ENCODE data around the gene CXCR1. TPM values are rescaled to one million over a fixed set of nuclear protein-coding genes. Genes with fewer than 3 reads are reported as not detected.
"Not testable (repeated sequence)": the region's sequence is repeated elsewhere in the genome, so short reads cannot be mapped to it uniquely, and the experiment has no call there.

Gene CXCR1
- total RNA-seq, 1 experiment from 2014 or later: not detected

DNA sequence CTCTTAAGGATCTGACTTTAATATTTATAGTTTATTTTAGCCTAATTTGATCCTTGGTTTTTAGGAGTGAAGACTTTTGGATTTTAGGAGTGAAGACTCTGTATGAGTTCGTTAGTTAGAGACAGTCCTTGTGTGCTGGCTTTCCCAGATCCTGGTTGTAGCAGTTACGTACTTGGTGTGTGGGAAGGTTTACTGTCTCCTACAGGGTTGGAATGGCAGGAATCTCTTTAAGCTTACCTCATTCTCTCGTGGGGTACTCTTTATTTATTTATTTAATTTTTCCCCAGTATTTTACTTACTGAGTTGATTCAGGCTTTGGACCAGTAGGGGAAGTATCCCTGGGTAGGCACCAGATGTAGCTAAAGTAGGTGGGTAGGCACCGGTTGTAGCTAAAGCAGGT lies 42.8 kb downstream of the CXCR1 start:
- TF ChIP-seq, protein P1, sequence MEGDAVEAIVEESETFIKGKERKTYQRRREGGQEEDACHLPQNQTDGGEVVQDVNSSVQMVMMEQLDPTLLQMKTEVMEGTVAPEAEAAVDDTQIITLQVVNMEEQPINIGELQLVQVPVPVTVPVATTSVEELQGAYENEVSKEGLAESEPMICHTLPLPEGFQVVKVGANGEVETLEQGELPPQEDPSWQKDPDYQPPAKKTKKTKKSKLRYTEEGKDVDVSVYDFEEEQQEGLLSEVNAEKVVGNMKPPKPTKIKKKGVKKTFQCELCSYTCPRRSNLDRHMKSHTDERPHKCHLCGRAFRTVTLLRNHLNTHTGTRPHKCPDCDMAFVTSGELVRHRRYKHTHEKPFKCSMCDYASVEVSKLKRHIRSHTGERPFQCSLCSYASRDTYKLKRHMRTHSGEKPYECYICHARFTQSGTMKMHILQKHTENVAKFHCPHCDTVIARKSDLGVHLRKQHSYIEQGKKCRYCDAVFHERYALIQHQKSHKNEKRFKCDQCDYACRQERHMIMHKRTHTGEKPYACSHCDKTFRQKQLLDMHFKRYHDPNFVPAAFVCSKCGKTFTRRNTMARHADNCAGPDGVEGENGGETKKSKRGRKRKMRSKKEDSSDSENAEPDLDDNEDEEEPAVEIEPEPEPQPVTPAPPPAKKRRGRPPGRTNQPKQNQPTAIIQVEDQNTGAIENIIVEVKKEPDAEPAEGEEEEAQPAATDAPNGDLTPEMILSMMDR (IDR thresholded peaks at IDR 0.05; ENCODE audit: insufficient read depth in 1 of 2, low read depth in 1 of 2, low read length in 1 of 2, severe bottlenecking in 1 of 2, unreplicated experiment in 1 of 2): no peak
- Mint-ChIP-seq H3K27me3 (ENCODE audit: insufficient read depth, unreplicated experiment) (no peaks in the 10 kb centered on the region), H3K9me3 (ENCODE audit: unreplicated experiment) (peaks cover 26% of the 10 kb centered on the region), H3K36me3 (ENCODE audit: insufficient read depth, unreplicated experiment) (no peaks in the 10 kb centered on the region), H3K4me1 (ENCODE audit: low read depth, unreplicated experiment) (no peaks in the 10 kb centered on the region), H3K27ac (ENCODE audit: unreplicated experiment) (no peak overlapping the region), H3K4me3 (ENCODE audit: unreplicated experiment) (no peak overlapping the region)
- ChIA-PET POLR2A (interaction anchor here (0.6 kb wide), 1 partner anchor 1908 kb away, joined by 4 read pairs; no protein-coding TSS in a partner anchor), CTCF (no interaction called here)
- no peaks in the 10 kb centered on the region; the same call in 1 of the 2 replicates for H3K27me3 ChIP-seq (replicated peaks; ENCODE audit: control insufficient read depth, insufficient read depth, low read length)
- H3K4me3 ChIP-seq (ENCODE audit: low read depth, low read length): no peak overlapping the region
- intact Hi-C loops (cut with micrococcal nuclease; ENCODE audit: unreplicated experiment): no loop called here
- no peak for DNase-seq
- H3K4me1 ChIP-seq: no peaks in the 10 kb centered on the region
- peaks cover 15% of the 10 kb centered on the region; the same call in 1 of the 2 replicates for H3K9me3 ChIP-seq
- H3K36me3 ChIP-seq (ENCODE audit: control insufficient read depth, insufficient read depth, low read length): no peaks in the 10 kb centered on the region
- no TSS peak for BruUV-seq (replicated peaks)

DNA sequence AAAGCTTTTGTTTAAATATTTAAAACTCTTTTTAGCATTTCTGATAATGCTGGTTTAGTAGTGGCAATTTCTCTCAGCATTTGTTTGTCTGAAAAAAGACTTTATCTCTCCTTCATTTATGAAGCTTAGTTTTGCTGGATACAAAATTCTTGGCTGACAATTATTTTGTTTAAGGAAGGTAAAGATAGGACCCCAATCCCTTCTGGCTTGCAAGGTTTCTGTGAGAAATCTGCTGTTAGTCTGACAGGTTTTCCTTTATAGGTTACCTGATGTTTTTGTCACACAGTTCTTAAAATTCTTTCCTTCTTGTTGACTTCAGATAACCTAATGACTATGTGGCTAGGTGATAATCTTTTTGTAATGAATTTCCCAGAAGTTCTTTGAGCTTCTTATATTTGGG lies 44.5 kb downstream of the CXCR1 start:
- POLR2A ChIA-PET; CTCF ChIA-PET; BruUV-seq (replicated peaks); H3K27me3 ChIP-seq (replicated peaks; ENCODE audit: control insufficient read depth, insufficient read depth, low read length); H3K36me3 ChIP-seq (ENCODE audit: control insufficient read depth, insufficient read depth, low read length); H3K4me3 Mint-ChIP-seq (ENCODE audit: unreplicated experiment); intact Hi-C loops (cut with micrococcal nuclease; ENCODE audit: unreplicated experiment); H3K4me1 ChIP-seq; H3K36me3 Mint-ChIP-seq (ENCODE audit: insufficient read depth, unreplicated experiment); DNase-seq; H3K27me3 Mint-ChIP-seq (ENCODE audit: insufficient read depth, unreplicated experiment); H3K27ac Mint-ChIP-seq (ENCODE audit: unreplicated experiment); H3K4me1 Mint-ChIP-seq (ENCODE audit: low read depth, unreplicated experiment); H3K4me3 ChIP-seq (ENCODE audit: low read depth, low read length): not testable (repeated sequence)
- peaks cover 31% of the 10 kb centered on the region for H3K9me3 Mint-ChIP-seq (ENCODE audit: unreplicated experiment)
- peaks cover 15% of the 10 kb centered on the region; the same call in 1 of the 2 replicates for H3K9me3 ChIP-seq

DNA sequence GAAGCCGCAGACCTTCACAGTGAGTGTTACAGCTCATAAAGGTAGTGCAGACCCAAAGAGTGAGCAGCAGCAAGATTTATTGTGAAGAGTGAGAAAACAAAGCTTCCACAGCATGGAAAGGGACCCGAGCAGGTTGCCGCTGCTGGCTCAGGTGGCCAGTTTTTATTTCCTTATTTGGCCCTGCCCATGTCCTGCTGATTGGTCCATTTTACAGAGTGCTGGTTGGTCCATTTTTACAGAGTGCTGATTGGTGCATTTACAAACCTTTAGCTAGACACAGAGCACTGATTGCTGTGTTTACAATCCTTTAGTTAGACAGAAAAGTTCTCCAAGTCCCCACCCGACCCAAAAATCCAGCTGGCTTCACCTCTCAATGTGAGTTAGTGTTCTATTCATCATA lies 45.0 kb downstream of the CXCR1 start:
- H3K4me3 Mint-ChIP-seq (ENCODE audit: unreplicated experiment); H3K27ac Mint-ChIP-seq (ENCODE audit: unreplicated experiment); H3K36me3 Mint-ChIP-seq (ENCODE audit: insufficient read depth, unreplicated experiment); intact Hi-C loops (cut with micrococcal nuclease; ENCODE audit: unreplicated experiment); CTCF ChIA-PET; H3K4me1 Mint-ChIP-seq (ENCODE audit: low read depth, unreplicated experiment); H3K4me3 ChIP-seq (ENCODE audit: low read depth, low read length); H3K27me3 Mint-ChIP-seq (ENCODE audit: insufficient read depth, unreplicated experiment); H3K36me3 ChIP-seq (ENCODE audit: control insufficient read depth, insufficient read depth, low read length); H3K4me1 ChIP-seq; BruUV-seq (replicated peaks); H3K27me3 ChIP-seq (replicated peaks; ENCODE audit: control insufficient read depth, insufficient read depth, low read length); DNase-seq; POLR2A ChIA-PET: not testable (repeated sequence)
- peaks cover 18% of the 10 kb centered on the region; the same call in 1 of the 2 replicates for H3K9me3 ChIP-seq
- H3K9me3 Mint-ChIP-seq (ENCODE audit: unreplicated experiment): peaks cover 31% of the 10 kb centered on the region

Other genes with a start within 250 kb of the CXCR1 start
- gene TNS1, start 164.0 kb downstream of the CXCR1 start, total RNA-seq (2022): 16.1 and 16.9 TPM in 2 replicates
- gene RUFY4, start 97.7 kb downstream of the CXCR1 start, total RNA-seq (2022): not detected in 2 replicates
- not detected in 2 replicates for gene CXCR2, start 40.9 kb downstream of the CXCR1 start, total RNA-seq (2022)
- gene ARPC2, start 50.2 kb upstream of the CXCR1 start, total RNA-seq (2022): 284 and 290 TPM in 2 replicates
- 0.29 and 0.44 TPM in 2 replicates for gene GPBAR1, start 94.1 kb upstream of the CXCR1 start, total RNA-seq (2022)
- gene AAMP, start 103.2 kb upstream of the CXCR1 start, total RNA-seq (2022): 118 and 125 TPM in 2 replicates
- gene PNKD, start 103.6 kb upstream of the CXCR1 start, total RNA-seq (2022): 39.2 and 42.9 TPM in 2 replicates
- 168 and 175 TPM in 2 replicates for gene TMBIM1, start 125.5 kb upstream of the CXCR1 start, total RNA-seq (2022)
- gene CATIP, start 189.9 kb upstream of the CXCR1 start, total RNA-seq (2022): 0.54 TPM in 1 of 2 replicates, not detected in the other
- gene SLC11A1, start 215.3 kb upstream of the CXCR1 start, total RNA-seq (2022): 0.12 and 0.32 TPM in 2 replicates
- gene CTDSP1, start 232.9 kb upstream of the CXCR1 start, total RNA-seq (2022): 103 and 104 TPM in 2 replicates